PFSK-1 (cell line): ENCODE results near the gene PHF1.

Source experiments
- POLR2AphosphoS5 ChIP-seq: IDR thresholded peaks from 2 replicates; pipeline ENCODE4 v1.6.1; 2012; ENCODE audit warnings: low read depth, mild to moderate bottlenecking, control low read depth, low read length, moderate library complexity
- SIN3A ChIP-seq: IDR thresholded peaks from 2 replicates; pipeline ENCODE4 v1.6.1; 2012; ENCODE audit warnings: mild to moderate bottlenecking, low read length, moderate library complexity, borderline replicate concordance; ENCODE audit not compliant: insufficient read depth
- TAF1 ChIP-seq: IDR thresholded peaks from 2 replicates; pipeline ENCODE4 v1.6.1; 2012; ENCODE audit warnings: low read length, control low read depth, borderline replicate concordance; ENCODE audit not compliant: insufficient read depth
- TF ChIP-seq, protein P1 (sequence below), 2 experiments: IDR thresholded peaks; 2 replicates each; pipeline versions ENCODE4 v1.6.1 to v1.8.0; 2011 to 2012; ENCODE audit warnings: low read depth in 2 of 2, low read length in 2 of 2, control low read depth in 1 of 2, inconsistent platforms in 1 of 2, mild to moderate bottlenecking in 1 of 2, moderate library complexity in 1 of 2; ENCODE audit not compliant: insufficient read depth in 1 of 2

DNA sequence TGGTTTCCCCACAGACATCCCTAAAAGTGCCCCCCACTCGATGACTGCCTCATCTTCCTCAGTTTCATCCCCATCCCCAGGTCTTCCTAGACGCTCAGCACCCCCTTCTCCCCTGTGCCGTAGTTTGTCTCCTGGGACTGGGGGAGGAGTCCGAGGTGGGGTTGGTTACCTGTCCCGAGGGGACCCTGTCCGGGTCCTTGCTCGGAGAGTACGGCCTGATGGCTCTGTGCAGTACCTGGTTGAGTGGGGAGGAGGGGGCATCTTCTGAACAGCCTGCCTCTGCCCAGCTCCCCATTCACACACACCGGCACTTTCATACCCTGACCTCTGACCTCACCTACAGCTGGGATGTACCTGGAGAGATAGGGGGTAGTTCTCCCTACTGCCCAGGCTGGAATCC lies 5.0 kb downstream of the PHF1 start:
- no peak for TF ChIP-seq POLR2AphosphoS5
- TF ChIP-seq, protein P1, sequence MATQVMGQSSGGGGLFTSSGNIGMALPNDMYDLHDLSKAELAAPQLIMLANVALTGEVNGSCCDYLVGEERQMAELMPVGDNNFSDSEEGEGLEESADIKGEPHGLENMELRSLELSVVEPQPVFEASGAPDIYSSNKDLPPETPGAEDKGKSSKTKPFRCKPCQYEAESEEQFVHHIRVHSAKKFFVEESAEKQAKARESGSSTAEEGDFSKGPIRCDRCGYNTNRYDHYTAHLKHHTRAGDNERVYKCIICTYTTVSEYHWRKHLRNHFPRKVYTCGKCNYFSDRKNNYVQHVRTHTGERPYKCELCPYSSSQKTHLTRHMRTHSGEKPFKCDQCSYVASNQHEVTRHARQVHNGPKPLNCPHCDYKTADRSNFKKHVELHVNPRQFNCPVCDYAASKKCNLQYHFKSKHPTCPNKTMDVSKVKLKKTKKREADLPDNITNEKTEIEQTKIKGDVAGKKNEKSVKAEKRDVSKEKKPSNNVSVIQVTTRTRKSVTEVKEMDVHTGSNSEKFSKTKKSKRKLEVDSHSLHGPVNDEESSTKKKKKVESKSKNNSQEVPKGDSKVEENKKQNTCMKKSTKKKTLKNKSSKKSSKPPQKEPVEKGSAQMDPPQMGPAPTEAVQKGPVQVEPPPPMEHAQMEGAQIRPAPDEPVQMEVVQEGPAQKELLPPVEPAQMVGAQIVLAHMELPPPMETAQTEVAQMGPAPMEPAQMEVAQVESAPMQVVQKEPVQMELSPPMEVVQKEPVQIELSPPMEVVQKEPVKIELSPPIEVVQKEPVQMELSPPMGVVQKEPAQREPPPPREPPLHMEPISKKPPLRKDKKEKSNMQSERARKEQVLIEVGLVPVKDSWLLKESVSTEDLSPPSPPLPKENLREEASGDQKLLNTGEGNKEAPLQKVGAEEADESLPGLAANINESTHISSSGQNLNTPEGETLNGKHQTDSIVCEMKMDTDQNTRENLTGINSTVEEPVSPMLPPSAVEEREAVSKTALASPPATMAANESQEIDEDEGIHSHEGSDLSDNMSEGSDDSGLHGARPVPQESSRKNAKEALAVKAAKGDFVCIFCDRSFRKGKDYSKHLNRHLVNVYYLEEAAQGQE (IDR thresholded peaks at IDR 0.05; ENCODE audit: insufficient read depth in 1 of 2, low read depth in 2 of 2, low read length in 2 of 2), result no peak
- no peak for TF ChIP-seq SIN3A
- no peak for TF ChIP-seq TAF1
